Loucy (cell line): ENCODE results near the gene GUCD1.

Source experiments
- EZH2phosphoT487 ChIP-seq: fragments of 200-600 bp; IDR thresholded peaks from 2 replicates; pipeline ENCODE4 v1.6.1; 2018; ENCODE audit warnings: antibody characterized with exemption, mild to moderate bottlenecking, moderate library complexity, borderline replicate concordance
- TF ChIP-seq, protein P1 (sequence below): fragments of 200-600 bp; sonication (generic); conservative IDR thresholded peaks from 2 replicates; pipeline ENCODE4 v1.5.1; 2014; ENCODE audit warnings: mild to moderate bottlenecking, antibody characterized with exemption, low read length

DNA sequence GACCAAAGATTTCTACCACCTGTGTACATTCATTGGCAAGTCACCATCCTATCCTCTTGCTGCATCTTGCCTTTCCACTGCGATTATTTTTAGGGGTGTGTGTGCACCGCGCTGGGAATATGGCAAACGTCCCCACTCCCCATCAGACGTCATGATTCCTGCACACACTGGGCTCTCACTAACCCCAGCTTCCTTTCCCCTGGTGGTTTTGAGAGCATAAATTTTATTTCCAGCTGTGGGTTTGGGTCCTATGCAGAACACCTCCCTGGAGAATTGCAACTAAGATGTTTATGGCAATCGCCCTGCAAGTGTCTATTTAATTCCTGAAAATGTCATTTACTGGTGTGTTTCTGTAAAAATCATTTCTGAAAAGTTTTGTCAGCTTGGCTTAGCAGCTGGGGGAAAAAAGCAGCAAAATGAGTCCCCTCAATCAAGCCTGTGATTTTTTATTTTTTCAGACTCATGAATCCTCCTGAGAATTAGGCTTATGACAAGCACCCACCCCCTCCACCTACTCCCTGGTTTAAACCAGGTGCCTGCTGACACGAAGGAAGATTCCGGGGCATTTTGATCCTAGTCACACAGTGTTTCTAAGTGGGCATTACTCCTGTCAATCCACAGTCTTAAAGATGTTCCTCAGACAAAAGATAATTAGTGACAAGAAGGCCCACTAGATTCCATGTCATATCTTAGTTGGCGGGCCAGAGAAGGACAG is 36.0 kb downstream of the GUCD1 start:
- TF ChIP-seq, protein P1, sequence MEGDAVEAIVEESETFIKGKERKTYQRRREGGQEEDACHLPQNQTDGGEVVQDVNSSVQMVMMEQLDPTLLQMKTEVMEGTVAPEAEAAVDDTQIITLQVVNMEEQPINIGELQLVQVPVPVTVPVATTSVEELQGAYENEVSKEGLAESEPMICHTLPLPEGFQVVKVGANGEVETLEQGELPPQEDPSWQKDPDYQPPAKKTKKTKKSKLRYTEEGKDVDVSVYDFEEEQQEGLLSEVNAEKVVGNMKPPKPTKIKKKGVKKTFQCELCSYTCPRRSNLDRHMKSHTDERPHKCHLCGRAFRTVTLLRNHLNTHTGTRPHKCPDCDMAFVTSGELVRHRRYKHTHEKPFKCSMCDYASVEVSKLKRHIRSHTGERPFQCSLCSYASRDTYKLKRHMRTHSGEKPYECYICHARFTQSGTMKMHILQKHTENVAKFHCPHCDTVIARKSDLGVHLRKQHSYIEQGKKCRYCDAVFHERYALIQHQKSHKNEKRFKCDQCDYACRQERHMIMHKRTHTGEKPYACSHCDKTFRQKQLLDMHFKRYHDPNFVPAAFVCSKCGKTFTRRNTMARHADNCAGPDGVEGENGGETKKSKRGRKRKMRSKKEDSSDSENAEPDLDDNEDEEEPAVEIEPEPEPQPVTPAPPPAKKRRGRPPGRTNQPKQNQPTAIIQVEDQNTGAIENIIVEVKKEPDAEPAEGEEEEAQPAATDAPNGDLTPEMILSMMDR = no peak
- TF ChIP-seq EZH2phosphoT487 = no peak
